ENCODE measurements around the gene HOXC4.
A peak's percentile ranks its signal among the peaks of the same experiment; 100 is the strongest.

HOXC4 gene

GRCh38 chr12:54010972-54011664, 42.5 kb upstream of the HOXC4 start:
- Histone ChIP-seq H3K4me3 (ENCODE audit: low read length) (peak overlapping the region; percentile 29), H3K4me2 (ENCODE audit: low read length) (peak overlapping the region; percentile 73), H3K27ac (ENCODE audit: low read length) (no peak overlapping the region), H3K4me1 (ENCODE audit: low read length) (peaks cover 28% of the 10 kb centered on the region), H4K20me1 (ENCODE audit: insufficient read depth, low read length) (no peaks in the 10 kb centered on the region), H3K27me3 (ENCODE audit: low read depth, low read length) (peaks cover 54% of the 10 kb centered on the region), H3K9me3 (ENCODE audit: insufficient read depth, low read length) (no peaks in the 10 kb centered on the region), H3K79me2 (ENCODE audit: low read length) (no peaks in the 10 kb centered on the region), H2AFZ (ENCODE audit: low read depth, low read length) (no peak overlapping the region), H3K36me3 (replicated peaks; ENCODE audit: low read depth, low read length) (no peaks in the 10 kb centered on the region), H3K9ac (ENCODE audit: low read length) (no peak overlapping the region)
- TF ChIP-seq, protein P1, sequence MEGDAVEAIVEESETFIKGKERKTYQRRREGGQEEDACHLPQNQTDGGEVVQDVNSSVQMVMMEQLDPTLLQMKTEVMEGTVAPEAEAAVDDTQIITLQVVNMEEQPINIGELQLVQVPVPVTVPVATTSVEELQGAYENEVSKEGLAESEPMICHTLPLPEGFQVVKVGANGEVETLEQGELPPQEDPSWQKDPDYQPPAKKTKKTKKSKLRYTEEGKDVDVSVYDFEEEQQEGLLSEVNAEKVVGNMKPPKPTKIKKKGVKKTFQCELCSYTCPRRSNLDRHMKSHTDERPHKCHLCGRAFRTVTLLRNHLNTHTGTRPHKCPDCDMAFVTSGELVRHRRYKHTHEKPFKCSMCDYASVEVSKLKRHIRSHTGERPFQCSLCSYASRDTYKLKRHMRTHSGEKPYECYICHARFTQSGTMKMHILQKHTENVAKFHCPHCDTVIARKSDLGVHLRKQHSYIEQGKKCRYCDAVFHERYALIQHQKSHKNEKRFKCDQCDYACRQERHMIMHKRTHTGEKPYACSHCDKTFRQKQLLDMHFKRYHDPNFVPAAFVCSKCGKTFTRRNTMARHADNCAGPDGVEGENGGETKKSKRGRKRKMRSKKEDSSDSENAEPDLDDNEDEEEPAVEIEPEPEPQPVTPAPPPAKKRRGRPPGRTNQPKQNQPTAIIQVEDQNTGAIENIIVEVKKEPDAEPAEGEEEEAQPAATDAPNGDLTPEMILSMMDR (IDR thresholded peaks at IDR 0.05; ENCODE audit: low read depth, low read length): no peak

GRCh38 chr12:54011665-54012532, 41.7 kb upstream of the HOXC4 start:
- Histone ChIP-seq H3K9me3 (ENCODE audit: insufficient read depth, low read length) (no peaks in the 10 kb centered on the region), H4K20me1 (ENCODE audit: insufficient read depth, low read length) (no peaks in the 10 kb centered on the region), H3K4me3 (ENCODE audit: low read length) (peak overlapping the region; percentile 29), H3K4me1 (ENCODE audit: low read length) (peaks cover 20% of the 10 kb centered on the region), H3K4me2 (ENCODE audit: low read length) (peak overlapping the region; percentile 73), H3K27ac (ENCODE audit: low read length) (no peak overlapping the region), H2AFZ (ENCODE audit: low read depth, low read length) (no peak overlapping the region), H3K9ac (ENCODE audit: low read length) (no peak overlapping the region), H3K27me3 (ENCODE audit: low read depth, low read length) (peaks cover 50% of the 10 kb centered on the region), H3K36me3 (replicated peaks; ENCODE audit: low read depth, low read length) (no peaks in the 10 kb centered on the region), H3K79me2 (ENCODE audit: low read length) (no peaks in the 10 kb centered on the region)
- TF ChIP-seq, protein P1 (IDR thresholded peaks at IDR 0.05; ENCODE audit: low read depth, low read length): no peak
- TF ChIP-seq EZH2phosphoT487 (IDR thresholded peaks at IDR 0.05; ENCODE audit: low read depth): no peak

GRCh38 chr12:54012631-54013409, 40.8 kb upstream of the HOXC4 start:
- Histone ChIP-seq H3K4me3 (ENCODE audit: low read length) (no peak overlapping the region), H3K79me2 (ENCODE audit: low read length) (no peaks in the 10 kb centered on the region), H3K27me3 (ENCODE audit: low read depth, low read length) (peaks cover 41% of the 10 kb centered on the region), H4K20me1 (ENCODE audit: insufficient read depth, low read length) (no peaks in the 10 kb centered on the region), H3K36me3 (replicated peaks; ENCODE audit: low read depth, low read length) (no peaks in the 10 kb centered on the region), H3K9ac (ENCODE audit: low read length) (no peak overlapping the region), H2AFZ (ENCODE audit: low read depth, low read length) (no peak overlapping the region), H3K4me1 (ENCODE audit: low read length) (peaks cover 20% of the 10 kb centered on the region), H3K27ac (ENCODE audit: low read length) (no peak overlapping the region), H3K4me2 (ENCODE audit: low read length) (no peak overlapping the region), H3K9me3 (ENCODE audit: insufficient read depth, low read length) (no peaks in the 10 kb centered on the region)
- TF ChIP-seq, protein P1 (IDR thresholded peaks at IDR 0.05; ENCODE audit: low read depth, low read length): no peak; the same call in 1 of the 2 replicates
- TF ChIP-seq EZH2phosphoT487 (IDR thresholded peaks at IDR 0.05; ENCODE audit: low read depth): no peak
